DOHH2 (cell line): Measurements from ENCODE around the gene SOBP.

Source experiments
- H3F3A ChIP-seq: fragments of 200-600 bp; sonication (generic), shearing (Covaris generic); 2 replicates; pipeline ENCODE4 v1.6.0; 2016; ENCODE audit warnings: antibody characterized with exemption, mild to moderate bottlenecking; ENCODE audit not compliant: control insufficient read depth, insufficient read depth
- H3K27ac ChIP-seq: fragments of 200-600 bp; sonication (generic); 2 replicates; pipeline ENCODE4 v1.5.1; 2014; ENCODE audit warnings: low read depth, mild to moderate bottlenecking, low read length, moderate library complexity
- H3K27me3 ChIP-seq: fragments of 200-600 bp; sonication (generic); 2 replicates; pipeline ENCODE4 v1.6.1; 2014; ENCODE audit warnings: mild to moderate bottlenecking, low read length, mixed read lengths; ENCODE audit not compliant: control insufficient read depth
- H3K36me3 ChIP-seq: fragments of 200-600 bp; sonication (generic); 2 replicates; pipeline ENCODE4 v1.6.1; 2014; ENCODE audit warnings: mild to moderate bottlenecking, low read length, moderate library complexity, mixed read lengths; ENCODE audit not compliant: control insufficient read depth
- H3K4me1 ChIP-seq: fragments of 200-600 bp; sonication (generic); 2 replicates; pipeline ENCODE4 v1.6.1; 2014; ENCODE audit warnings: mild to moderate bottlenecking, low read length, mixed read lengths; ENCODE audit not compliant: control insufficient read depth
- H3K4me2 ChIP-seq: fragments of 200-600 bp; sonication (generic); 2 replicates; pipeline ENCODE4 v1.6.0; 2014; ENCODE audit warnings: mild to moderate bottlenecking, low read length, moderate library complexity
- H3K4me3 ChIP-seq: fragments of 200-600 bp; sonication (generic); 2 replicates; pipeline ENCODE4 v1.5.1; 2014; ENCODE audit warnings: mild to moderate bottlenecking, low read length, mixed read lengths
- H3K79me2 ChIP-seq: fragments of 200-600 bp; sonication (generic); 2 replicates; pipeline ENCODE4 v1.6.1; 2014; ENCODE audit warnings: mild to moderate bottlenecking, low read length, mixed read lengths; ENCODE audit not compliant: control insufficient read depth
- H3K9me2 ChIP-seq: fragments of 200-600 bp; sonication (generic); replicated peaks from 2 replicates; pipeline ENCODE4 v1.6.1; 2014; ENCODE audit warnings: mild to moderate bottlenecking, low read length, mixed read lengths; ENCODE audit not compliant: control insufficient read depth
- H3K9me3 ChIP-seq: fragments of 200-600 bp; sonication (generic); 2 replicates; pipeline ENCODE4 v1.6.1; 2014; ENCODE audit warnings: antibody characterized with exemption, low read length, mixed read lengths; ENCODE audit not compliant: control insufficient read depth, insufficient read depth
- H4K20me1 ChIP-seq: fragments of 200-600 bp; sonication (generic); 2 replicates; pipeline ENCODE4 v1.6.0; 2014; ENCODE audit warnings: low read depth, mild to moderate bottlenecking, antibody characterized with exemption, low read length, moderate library complexity; ENCODE audit not compliant: control insufficient read depth, insufficient read depth
- EZH2phosphoT487 ChIP-seq: fragments of 200-600 bp; sonication (generic); IDR thresholded peaks from 2 replicates; pipeline ENCODE4 v1.6.1; 2017; ENCODE audit warnings: borderline replicate concordance, mild to moderate bottlenecking, antibody characterized with exemption, low read length, moderate library complexity, mixed read lengths
- TF ChIP-seq, protein P1 (sequence below): fragments of 200-600 bp; sonication (generic); IDR thresholded peaks from one replicate; pipeline ENCODE4 v1.5.1; 2014; ENCODE audit warnings: antibody characterized with exemption, mild to moderate bottlenecking, low read depth, low read length; ENCODE audit not compliant: poor library complexity, severe bottlenecking

The SOBP gene

DNA sequence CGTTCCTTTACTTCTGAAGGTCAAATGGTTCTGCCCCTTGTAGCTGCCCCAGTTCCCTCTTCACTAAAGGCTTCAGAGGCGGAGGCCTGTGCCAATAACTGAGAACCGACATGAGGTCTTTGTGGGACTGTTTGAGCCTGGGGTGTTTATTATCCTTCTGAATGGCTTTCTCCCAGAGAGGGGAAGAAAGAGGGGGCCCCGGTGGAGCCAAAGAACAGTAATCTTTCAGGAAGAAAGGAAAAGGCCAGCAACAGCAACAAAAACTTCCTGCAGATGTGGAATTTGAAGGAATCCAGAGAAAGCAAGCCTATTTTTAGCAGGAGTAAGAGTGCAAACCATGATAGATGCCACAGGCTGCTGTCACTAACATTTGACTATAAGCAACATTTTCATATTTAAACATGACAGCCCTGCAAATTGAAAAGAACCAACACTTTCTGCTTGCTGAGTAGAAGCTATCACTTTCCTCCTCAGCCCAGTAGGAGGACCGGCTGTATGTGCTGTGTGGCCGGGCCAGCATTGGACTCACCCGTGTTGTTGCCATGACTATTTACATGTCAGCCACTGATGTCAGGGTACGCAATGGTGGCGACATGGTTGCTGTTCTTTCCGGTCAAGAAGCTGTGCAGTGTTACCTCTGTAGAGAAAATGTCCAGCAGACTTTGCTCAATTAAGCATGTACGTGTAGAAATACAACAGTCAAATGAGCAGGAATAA, 121.3 kb downstream of the SOBP start:
- no peaks in the 10 kb centered on the region for H3K36me3 ChIP-seq
- H3K27me3 ChIP-seq = no peaks in the 10 kb centered on the region
- H3K4me3 ChIP-seq = no peak overlapping the region
- peaks cover 14% of the 10 kb centered on the region for H3K4me1 ChIP-seq
- no peaks in the 10 kb centered on the region for H3F3A ChIP-seq
- no peaks in the 10 kb centered on the region for H3K79me2 ChIP-seq
- H3K27ac ChIP-seq = no peak overlapping the region
- no peaks in the 10 kb centered on the region for H3K9me3 ChIP-seq
- TF ChIP-seq, protein P1, sequence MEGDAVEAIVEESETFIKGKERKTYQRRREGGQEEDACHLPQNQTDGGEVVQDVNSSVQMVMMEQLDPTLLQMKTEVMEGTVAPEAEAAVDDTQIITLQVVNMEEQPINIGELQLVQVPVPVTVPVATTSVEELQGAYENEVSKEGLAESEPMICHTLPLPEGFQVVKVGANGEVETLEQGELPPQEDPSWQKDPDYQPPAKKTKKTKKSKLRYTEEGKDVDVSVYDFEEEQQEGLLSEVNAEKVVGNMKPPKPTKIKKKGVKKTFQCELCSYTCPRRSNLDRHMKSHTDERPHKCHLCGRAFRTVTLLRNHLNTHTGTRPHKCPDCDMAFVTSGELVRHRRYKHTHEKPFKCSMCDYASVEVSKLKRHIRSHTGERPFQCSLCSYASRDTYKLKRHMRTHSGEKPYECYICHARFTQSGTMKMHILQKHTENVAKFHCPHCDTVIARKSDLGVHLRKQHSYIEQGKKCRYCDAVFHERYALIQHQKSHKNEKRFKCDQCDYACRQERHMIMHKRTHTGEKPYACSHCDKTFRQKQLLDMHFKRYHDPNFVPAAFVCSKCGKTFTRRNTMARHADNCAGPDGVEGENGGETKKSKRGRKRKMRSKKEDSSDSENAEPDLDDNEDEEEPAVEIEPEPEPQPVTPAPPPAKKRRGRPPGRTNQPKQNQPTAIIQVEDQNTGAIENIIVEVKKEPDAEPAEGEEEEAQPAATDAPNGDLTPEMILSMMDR = no peak
- no peak for TF ChIP-seq EZH2phosphoT487
- H4K20me1 ChIP-seq = no peaks in the 10 kb centered on the region
- H3K9me2 ChIP-seq = no peaks in the 10 kb centered on the region
- H3K4me2 ChIP-seq = no peak overlapping the region

DNA sequence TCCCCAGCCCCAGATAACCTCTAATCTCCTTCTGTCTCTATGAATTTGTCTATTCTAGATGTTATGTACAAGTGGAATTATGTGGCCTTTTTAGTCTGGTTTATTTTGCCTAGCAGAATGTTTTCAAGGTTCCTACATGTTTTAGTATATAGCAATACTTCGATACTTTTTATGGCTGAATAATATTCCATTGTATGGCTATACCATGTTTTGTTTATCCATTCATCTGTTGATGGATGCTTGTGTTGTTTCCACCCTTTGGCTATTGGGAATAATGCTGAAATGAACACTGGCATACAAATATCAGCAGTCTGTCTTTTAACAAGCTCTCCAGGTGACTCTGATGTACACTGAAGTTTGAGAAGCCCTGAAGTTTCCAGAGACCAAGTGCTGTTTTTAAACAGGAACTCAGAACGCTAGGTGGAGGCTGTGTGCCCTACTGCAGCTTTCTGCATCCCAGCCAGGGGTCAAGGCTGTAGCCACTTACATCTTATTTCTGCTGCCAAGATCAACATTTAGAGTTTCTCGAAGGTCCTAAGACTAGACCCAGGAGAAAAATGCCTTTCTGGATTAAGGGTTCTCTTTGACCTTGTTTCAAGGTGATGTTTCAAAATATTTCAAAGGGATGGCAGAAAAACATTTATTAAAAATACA, 123.0 kb downstream of the SOBP start:
- H3K36me3 ChIP-seq = no peaks in the 10 kb centered on the region
- H3K27ac ChIP-seq = no peak overlapping the region
- no peak overlapping the region for H3K4me3 ChIP-seq
- no peaks in the 10 kb centered on the region for H4K20me1 ChIP-seq
- H3K9me3 ChIP-seq = no peaks in the 10 kb centered on the region
- H3K4me2 ChIP-seq = no peak overlapping the region
- TF ChIP-seq, protein P1 = no peak
- no peak for TF ChIP-seq EZH2phosphoT487
- no peaks in the 10 kb centered on the region for H3K9me2 ChIP-seq
- peaks cover 31% of the 10 kb centered on the region for H3K4me1 ChIP-seq
- H3F3A ChIP-seq = no peaks in the 10 kb centered on the region
- H3K27me3 ChIP-seq = no peaks in the 10 kb centered on the region
- no peaks in the 10 kb centered on the region for H3K79me2 ChIP-seq

DNA sequence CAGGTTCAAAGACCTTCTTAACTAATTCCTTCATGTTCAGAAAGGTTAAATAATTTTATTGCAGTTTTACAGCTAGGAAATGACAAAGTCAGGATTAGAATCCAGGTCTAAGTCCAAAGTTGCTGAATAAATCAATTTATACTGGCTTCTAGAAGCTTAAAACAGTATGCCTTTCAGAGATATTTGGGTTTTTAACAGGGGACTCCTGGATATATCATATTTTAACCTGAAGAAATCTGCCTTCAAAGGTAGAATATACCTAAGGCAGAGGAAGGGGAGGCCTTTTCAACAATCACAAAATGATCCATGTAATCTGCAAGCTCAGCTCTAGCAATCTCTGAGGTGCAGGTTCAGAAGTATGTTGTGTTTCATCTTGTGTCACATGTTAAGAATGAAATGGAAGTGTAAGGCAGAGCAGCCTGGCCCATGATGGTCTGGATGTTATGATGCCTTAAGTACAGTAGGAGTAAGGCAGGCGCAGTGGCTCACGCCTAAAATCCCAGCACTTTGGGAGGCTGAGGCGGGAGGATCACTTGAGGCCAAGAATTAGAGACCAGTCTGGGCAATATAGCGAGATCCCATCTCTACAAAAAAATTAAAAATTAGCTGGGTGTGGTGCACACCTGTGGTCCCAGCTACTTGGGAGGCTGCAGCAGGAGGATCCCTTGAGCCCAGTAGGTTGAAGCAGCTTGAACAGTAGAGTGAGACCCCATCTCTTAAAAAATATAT, 123.9 kb downstream of the SOBP start:
- H3K79me2 ChIP-seq = no peaks in the 10 kb centered on the region
- H3F3A ChIP-seq = peaks cover 6% of the 10 kb centered on the region
- H3K4me3 ChIP-seq = no peak overlapping the region
- H3K9me2 ChIP-seq = no peaks in the 10 kb centered on the region
- no peaks in the 10 kb centered on the region for H3K27me3 ChIP-seq
- H3K27ac ChIP-seq = no peak overlapping the region
- TF ChIP-seq, protein P1 = no peak
- no peak for TF ChIP-seq EZH2phosphoT487
- H3K36me3 ChIP-seq = peaks cover 3% of the 10 kb centered on the region
- H4K20me1 ChIP-seq = no peaks in the 10 kb centered on the region
- no peaks in the 10 kb centered on the region for H3K9me3 ChIP-seq
- H3K4me2 ChIP-seq = no peak overlapping the region
- peaks cover 40% of the 10 kb centered on the region for H3K4me1 ChIP-seq
